H54 (cell line): Measurements from ENCODE around the gene ERICH2.
"Not testable (repeated sequence)": the region's sequence is repeated elsewhere in the genome, so short reads cannot be mapped to it uniquely, and the experiment has no call there.

Experiments used
- DNase-seq: peaks from one replicate; pipeline ENCODE4 v3.0.0; 2011; ENCODE audit warnings: low spot score, mixed read lengths; ENCODE audit not compliant: insufficient read length
- FAIRE-seq: peaks from 3 replicates; lab custom pipeline; 2011; peaks lifted over from hg19 to GRCh38; lab: Jason Lieb, UNC
- POLR2A ChIP-seq: IDR thresholded peaks from 2 replicates; pipeline ENCODE4 v1.6.1; 2011; ENCODE audit warnings: low read depth, mild to moderate bottlenecking, low read length

The ERICH2 gene

DNA sequence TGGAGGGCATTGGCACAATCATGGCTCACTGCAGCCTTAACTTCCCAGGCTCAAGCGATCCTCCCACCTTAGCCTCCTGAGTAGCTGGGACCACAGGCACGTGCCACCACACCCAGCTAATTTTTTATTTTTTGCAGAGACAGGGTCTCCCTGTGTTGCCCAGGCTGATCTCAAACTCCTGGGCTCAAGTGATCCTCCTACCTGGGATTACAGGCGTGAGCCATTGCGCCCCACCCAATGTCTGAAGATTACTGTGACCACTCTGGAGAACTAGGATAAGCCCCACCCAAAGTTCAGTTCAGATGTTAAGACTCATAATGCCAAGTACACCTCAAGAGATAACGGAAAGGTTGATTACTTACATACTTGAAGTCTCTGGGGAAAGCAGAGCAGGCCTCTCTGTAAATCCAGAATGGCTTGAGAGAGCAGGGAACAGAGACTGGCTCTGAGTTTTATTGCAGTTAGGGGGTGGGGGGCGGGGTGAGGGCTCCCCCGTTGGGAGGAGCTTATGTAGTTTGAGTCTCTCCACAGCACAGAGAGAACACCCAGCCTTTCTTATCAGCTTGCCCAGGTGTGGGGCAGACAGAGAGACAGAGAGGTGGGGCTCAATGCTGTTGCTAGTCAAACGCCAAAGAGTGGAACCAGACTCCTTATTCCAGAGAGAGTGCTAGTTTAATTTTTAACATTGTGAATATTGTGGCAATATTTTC is 26.5 kb upstream of the ERICH2 start:
- no peak for FAIRE-seq
- no peak for DNase-seq
- no peak for TF ChIP-seq POLR2A

DNA sequence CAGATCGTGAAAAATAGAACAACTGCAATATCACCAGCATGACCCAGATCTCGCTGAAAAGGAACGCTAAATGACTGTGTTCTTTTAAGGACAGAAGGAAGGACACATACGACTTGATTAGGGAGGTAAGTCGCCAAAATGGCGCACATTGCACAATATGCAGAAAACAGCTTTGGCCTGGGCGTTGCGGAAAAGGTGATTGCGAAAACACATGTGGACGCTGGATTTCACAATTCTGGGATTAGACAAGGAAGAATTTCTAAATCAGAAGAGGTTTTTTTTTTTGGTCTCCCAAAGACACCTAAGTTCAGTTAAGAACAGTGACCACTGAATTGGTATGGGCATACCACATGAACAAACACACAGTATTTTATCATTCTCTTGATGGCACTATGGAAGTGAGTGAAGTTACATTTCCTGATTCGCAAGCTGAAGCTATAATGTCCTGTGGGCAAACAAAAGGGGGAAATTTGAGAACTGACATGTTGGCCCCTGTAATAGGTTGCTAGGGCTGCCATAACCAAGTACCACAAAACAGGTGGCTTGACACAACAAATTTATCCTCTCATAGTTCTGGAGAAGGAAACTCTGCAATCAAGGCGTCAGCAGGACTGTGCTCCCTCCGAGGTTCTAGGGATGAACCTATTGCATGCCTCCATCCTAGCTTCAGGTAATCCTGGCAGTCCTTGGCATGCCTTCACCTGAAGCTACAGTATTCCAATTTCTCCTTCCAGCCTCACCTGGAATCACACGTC is 25.8 kb upstream of the ERICH2 start:
- FAIRE-seq (no peak), DNase-seq (no peak)
- TF ChIP-seq POLR2A, result no peak

DNA sequence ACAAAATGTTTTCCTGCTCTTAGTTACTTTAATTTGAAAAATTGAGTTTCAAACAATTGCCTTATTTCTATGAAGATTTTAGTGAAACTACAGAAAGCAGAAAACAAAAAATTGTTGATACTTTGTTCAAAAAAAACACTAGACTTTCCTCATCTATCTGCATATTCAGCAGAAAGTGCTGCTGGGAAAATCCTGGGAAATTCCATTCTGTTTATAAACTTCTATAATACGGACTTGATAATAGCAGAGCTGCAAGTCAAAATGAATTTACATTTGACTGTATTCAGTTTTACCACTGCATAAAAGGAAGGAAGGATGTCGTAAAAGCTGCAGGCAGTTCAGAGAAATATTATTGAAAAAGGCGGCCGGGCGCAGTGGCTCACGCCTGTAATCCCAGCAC is 24.9 kb upstream of the ERICH2 start:
- FAIRE-seq, result no peak
- TF ChIP-seq POLR2A, result no peak
- DNase-seq, result no peak

DNA sequence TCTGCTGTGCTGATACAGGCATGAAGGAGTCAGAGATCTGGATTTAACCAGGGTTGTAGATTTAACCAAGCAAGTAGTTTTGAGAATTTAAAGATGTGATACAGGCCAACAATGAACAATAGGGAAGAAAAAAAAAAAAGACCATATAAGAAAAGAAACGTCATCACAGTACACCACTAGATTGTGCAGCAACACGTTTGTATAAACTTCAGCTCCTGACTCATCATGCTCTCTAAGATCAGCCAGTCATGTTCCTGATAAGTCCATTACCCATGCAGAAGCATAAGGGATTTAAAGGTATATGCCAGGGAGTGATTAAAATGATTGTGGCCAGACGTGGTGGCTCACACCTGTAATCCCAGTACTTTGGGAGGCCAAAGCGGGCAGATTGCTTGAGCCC is 22.3 kb upstream of the ERICH2 start:
- FAIRE-seq, result peak; percentile 90
- TF ChIP-seq POLR2A, result no peak
- DNase-seq, result peak; percentile 47

DNA sequence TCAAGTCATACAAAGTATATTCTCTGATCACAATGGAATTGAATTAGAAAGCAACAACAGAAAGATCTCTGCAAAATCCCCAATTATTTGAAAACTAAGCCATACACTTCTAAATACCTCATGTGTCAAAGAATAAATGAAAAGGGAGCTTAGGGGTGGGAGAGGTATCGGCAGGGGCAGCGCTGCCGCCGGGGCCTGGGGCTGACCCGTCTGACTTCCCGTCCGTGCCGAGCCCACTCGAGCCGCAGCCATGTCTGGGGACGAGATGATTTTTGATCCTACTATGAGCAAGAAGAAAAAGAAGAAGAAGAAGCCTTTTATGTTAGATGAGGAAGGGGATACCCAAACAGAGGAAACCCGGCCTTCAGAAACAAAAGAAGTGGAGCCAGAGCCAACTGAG is 18.6 kb upstream of the ERICH2 start:
- FAIRE-seq, DNase-seq: not testable (repeated sequence)

DNA sequence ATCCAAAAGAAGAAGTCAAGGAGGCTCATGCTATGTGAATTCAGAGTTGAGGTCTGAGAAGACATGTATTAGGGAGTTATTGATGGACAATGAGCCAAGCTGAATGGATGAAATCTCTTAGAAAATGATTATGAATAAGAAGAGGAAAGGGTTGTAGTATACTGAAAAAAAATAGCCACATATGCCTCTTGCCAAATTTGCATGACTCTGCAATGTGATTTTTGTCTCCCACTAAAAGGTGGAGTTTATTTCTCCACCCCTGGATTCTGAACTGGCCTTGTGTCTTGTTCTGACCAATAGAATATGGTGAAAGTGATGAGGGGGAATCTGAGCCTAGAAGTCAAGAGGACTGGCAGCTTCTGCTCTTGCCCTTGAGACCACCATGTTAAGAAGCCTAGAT is 8.6 kb upstream of the ERICH2 start:
- DNase-seq (no peak), FAIRE-seq (no peak)
- TF ChIP-seq POLR2A, result no peak

DNA sequence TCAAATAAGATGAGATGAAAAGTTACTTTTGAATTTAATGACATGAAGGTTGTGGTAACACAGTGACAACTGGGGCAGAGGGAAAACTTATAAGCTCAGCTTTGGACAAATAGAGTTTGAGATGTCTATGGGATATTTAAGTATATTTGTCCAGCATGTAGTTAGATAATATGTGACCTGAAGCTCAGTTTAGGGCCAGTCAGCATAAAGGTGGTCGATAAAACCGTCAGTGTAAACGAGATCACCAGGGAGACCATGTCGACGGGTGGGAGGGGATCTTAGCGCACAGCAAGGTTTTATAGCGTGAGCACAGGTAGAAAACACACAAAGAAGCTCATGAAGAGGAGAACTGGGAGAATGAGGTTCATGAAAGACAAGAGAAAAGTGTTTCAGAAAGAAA is 7.4 kb upstream of the ERICH2 start:
- TF ChIP-seq POLR2A, result no peak
- DNase-seq (no peak), FAIRE-seq (no peak)

DNA sequence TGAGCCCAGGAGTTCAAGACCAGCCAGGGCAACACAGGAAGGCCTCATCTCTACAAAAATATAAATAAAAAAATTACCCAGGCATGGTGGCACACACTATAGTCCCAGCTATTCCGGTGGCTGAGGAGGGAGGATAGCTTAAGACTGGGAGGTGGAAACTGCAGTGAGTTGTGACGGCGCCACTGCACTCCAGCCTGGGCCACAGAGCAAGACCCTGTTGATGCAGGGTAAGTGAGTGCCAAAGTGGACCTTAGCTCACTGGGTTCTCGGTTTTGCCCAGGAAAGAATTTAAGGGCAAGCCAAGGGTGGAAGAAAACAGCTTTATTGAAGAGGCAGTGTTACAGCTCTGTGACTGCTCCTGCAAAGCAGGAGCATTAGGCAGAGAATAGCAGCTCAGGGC is 6.9 kb upstream of the ERICH2 start:
- no peak for TF ChIP-seq POLR2A
- FAIRE-seq (no peak), DNase-seq (no peak)

DNA sequence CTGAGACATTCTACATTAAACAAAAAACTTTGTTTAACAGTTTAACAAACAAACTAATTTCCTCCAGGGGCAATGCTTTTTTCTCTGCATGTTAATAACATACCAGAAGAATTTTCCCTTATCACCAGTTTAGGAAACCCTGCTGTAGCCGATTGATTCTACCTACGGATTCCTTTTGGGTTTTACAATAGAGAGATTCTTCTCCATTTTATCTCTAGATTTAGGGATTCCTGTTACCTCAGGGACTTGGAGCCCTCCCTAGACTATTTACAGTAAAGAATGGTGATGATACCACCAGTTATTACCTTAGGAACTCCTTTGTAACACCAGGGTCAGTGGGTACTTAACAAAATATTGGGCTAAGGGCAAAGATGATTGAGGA is 5.3 kb upstream of the ERICH2 start:
- FAIRE-seq (peak; percentile 6), DNase-seq (no peak)
- no peak for TF ChIP-seq POLR2A

DNA sequence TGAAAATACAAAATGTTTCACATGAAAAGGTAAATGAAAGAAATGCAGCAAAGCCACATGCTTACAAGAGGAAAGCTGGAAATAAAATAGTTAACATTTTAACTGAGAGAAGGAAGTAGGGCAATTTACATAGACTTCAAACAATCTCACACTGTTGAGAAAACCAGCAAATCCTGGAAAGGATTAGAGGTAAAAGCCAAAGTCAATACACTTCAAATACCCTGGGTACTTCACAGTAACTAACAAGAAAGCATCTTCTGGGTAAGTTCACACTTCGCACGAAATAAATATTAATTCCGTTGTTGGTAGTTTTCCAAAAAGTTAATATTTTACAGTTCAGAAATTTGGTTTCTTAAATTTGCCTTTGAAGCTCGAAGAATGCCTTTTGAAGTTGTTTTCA is 3.5 kb upstream of the ERICH2 start:
- FAIRE-seq, result no peak
- TF ChIP-seq POLR2A, result no peak
- no peak for DNase-seq

DNA sequence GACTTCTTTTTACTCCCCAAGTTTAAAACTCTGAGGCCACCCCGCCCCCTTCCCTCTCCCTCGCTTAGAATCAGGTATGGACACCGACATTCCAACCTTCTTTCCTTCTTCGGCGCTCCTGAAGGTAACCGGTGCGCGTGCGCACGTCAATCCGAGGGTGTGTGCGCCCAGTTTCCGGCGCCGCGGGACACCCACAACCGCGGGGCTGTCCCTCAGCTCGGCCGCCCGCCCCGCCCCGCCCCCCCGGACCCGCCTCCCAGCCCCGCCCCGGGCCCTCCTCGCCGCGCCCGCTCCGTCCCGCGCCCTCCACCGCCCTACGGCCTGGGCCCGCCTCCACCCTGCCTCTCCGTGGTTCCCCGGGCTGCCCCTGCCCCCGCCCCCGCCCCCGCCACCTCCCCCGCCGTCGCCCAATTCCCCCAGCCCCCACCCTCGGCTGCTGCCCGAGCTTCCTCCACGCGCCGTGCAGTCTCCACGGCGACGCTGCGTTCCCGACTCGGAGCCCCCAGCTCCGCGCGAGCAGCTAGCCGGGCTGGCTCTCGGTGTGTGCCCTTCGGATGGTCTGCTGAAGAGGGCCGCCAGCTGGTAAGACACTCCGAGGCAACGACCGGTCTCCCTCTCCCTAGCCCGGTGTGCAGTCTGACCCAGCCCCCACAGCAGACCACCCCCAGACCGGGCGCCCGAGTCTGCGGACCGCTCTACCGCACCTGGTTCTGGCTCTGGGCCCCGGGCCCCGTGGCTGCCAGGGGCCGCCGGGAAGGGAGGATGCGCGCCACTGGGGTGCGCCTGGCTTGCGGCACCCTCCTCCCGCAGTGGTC is 635 bp downstream of the ERICH2 start:
- FAIRE-seq (no peak), DNase-seq (peak; percentile 76)
- TF ChIP-seq POLR2A, result no peak

DNA sequence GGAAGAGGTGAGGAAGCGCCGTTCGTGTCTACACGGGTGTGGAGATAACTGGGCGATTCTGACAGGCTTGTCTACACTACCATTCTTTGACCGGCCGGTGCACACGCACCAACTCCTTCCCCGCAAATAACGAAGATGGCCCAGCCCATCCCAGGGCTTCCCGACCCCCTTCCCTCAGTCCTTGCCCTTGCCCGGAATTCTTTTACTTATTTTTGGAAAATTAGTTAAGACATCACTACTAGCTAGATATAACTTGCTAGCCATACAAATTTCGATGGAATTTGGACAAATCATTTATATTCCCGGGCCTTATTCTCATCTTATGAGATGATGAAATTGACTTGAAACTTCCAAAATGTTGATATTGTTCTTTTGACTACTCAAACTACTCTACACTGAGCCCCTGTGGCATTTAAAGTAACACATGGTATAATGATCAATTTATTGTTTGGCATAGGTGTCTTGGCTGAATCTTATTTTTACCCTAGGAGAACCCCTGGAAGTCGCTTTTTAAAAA is 1.3 kb downstream of the ERICH2 start:
- DNase-seq (no peak), FAIRE-seq (no peak)
- no peak for TF ChIP-seq POLR2A

DNA sequence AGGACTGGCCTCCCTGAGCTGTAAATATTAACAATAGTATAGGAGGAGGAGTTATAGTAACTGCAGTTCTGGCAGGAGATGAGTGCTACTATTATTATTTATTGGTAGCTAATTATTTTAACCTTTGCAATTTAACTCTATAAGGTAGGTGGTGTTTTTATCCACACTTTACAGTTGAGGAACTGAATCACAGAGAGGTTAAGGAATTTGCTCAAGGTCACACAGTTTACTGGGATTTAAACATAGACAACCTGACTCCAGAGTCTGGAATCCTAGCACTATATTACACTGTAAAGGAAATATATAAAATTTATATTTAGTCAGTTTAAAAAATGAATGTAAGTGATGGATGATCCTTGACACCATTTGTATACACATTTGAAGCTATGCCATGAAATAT is 2.1 kb downstream of the ERICH2 start:
- DNase-seq (no peak), FAIRE-seq (no peak)
- TF ChIP-seq POLR2A, result no peak

DNA sequence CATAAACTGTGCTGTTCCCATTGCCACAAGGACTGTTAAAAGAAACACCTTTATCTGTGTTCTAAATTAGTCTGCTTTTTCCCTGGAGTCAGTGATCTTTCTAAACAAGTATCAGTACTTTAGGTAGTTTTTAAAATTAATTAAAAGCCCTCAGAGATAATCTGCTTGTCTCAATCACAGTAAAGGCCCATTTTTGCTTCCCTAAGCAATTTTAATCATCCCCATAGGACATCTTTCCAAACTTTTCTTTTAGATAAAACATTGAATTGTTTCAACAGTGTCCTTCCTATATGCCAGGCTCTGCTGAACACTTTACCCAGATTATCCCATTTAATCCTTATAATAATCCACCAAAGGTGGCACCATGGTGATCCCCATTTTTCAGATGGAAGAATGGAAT is 3.9 kb downstream of the ERICH2 start:
- DNase-seq (no peak), FAIRE-seq (no peak)
- TF ChIP-seq POLR2A, result no peak
